LNCaP clone FGC (cell line): Measurements from ENCODE around the gene DPP4.
A peak's percentile ranks its signal among the peaks of the same experiment; 100 is the strongest.

Source experiments
- DNase-seq: peaks from one replicate; pipeline ENCODE4 v3.0.0-alpha.2; 2011; ENCODE audit warnings: low read depth
- H3K4me3 ChIP-seq: 2 replicates; pipeline ENCODE4 v1.5.1; 2011; ENCODE audit warnings: mild to moderate bottlenecking, low read depth, low read length, control low read depth
- CTCF ChIP-seq: IDR thresholded peaks from 2 replicates; pipeline ENCODE4 v1.5.1; 2012; ENCODE audit warnings: mild to moderate bottlenecking; ENCODE audit not compliant: control insufficient read depth, insufficient read depth; ENCODE audit errors: extremely low read depth

The DPP4 gene

DNA sequence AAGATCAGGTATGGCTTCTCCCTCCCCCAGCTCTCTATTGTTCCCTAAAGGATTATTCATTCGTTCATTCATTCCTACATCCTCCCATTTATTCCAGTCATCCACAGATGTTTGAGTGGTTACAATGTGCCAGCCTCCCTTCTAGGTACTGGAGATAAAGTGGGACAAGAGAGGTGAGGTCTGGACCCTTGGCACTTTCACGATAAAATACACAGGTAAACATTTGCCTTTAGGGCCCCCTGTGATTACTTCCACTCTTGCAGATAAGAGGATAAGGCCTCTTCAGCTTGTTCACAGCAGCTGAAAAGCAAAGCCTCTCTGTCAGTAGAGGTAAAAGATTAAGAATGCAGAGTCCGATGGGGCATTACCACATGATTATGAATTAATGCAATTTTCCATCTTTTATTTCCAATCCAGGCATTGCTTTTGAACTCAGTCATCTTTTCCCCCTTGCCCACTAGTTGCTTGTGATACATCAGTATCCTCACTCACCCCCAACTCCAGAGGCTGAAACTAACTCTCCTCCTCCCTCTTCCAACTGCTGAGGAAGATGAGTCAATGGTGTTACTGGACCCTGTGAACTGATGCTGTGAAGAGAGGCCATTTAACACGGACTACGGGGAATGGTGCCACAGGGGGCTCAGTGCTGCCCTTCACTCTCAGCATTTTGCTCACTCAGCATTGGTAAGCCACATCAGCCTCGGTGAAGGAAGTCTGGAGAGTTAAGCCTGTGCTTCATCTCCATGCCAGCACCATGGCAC is 1.1 kb upstream of the DPP4 start:
- no peak overlapping the region for H3K4me3 ChIP-seq
- no peak for DNase-seq
- no peak for TF ChIP-seq CTCF

DNA sequence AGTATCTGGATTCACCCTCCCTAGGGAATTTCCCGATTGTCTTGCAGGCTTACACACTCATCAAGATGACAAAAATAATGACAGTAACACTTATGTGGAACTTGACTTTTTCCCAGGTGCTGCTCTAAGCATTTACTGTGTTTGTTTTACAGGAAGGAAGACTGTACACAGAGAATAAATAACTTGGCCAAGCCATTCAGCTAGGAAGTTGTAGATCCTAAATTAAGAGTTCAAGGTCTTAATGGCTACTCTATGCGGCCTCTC is 549 bp upstream of the DPP4 start:
- H3K4me3 ChIP-seq, result no peak overlapping the region
- TF ChIP-seq CTCF, result no peak
- DNase-seq, result peak; percentile 61

GRCh38 chr2:162072976-162073887 is 783 bp downstream of the DPP4 start:
- no peak for DNase-seq
- no peak for TF ChIP-seq CTCF
- peak overlapping the region; percentile 42 for H3K4me3 ChIP-seq

DNA sequence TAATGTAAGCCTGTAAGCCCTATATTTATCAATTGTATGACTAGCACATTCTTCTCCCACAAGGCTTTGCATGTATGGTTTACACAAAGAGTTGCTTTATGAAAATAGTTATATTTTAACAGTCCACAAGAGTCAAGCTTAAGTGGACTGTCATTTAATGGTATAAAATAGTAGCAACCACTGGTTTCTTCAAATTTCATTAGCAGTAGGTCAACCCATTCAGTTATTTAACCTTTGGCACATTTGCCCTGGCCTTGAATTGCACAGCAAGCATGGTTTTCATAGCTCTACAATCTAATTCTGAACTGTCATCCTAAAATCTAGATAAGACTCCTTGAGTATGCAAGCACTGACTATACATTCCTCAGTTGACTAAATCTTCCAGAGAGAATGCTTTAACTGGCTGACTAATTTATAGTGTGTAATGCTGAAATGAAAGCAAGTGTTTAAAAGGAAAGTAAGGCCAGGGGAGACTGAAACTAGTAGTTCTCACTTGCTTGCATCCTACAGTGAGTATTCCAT is 1.8 kb downstream of the DPP4 start:
- no peak for DNase-seq
- H3K4me3 ChIP-seq, result no peak overlapping the region
- TF ChIP-seq CTCF, result no peak

- no peak for TF ChIP-seq CTCF
- H3K4me3 ChIP-seq, result no peak overlapping the region
- no peak for DNase-seq
Observed at GRCh38 chr2:162071001-162071400, 3.0 kb downstream of the DPP4 start.

DNA sequence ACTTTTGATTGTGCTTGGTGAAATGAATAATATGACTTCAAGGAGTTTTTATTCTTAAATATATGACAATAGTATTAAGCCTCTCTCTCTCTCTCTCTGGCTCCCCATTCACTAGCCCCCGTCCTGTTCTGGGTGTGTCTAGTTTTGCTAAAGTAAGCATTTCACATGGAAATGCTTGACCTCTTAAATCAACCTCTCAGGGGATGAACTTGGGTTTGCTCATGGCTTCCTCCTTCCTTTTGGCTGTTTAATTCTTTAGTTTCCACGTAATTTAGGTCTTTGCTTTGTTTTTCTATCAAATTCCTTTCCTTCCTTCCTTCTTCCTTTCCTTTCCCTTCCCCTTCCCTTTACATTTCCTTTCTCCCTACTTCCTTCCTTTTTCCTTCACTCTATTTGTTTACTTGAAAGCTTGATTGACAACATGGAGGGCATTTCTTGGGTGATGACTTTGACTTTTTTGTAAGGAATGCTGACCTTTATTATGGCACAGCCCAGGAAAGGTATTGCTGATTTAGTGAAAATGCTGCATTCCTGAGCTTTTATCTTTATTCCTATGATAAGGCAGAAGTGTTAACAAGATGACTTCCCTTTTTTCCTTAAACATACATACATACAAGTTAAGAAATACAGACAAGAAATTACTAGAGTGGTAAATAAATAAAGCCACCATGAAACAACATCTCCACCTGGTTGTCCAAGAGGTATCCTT is 3.6 kb downstream of the DPP4 start:
- no peak for TF ChIP-seq CTCF
- DNase-seq, result no peak
- H3K4me3 ChIP-seq, result no peak overlapping the region
